Kidney epithelial cell (primary cell): Measurements from ENCODE around the gene B4GALT4. TPM values are rescaled to one million over a fixed set of nuclear protein-coding genes. Genes with fewer than 3 reads are reported as not detected.

Experiments
- DNase-seq: peaks from one replicate; pipeline ENCODE4 v3.0.0-alpha.2; 2010; ENCODE audit warnings: low read depth
- H3K27me3 ChIP-seq: 2 replicates; pipeline ENCODE4 v1.6.0; 2011; ENCODE audit warnings: low read length; ENCODE audit not compliant: control insufficient read depth, insufficient read depth
- H3K36me3 ChIP-seq: 2 replicates; pipeline ENCODE4 v1.5.1; 2011; ENCODE audit warnings: low read length; ENCODE audit not compliant: control insufficient read depth, insufficient read depth
- H3K4me3 ChIP-seq: 2 replicates; pipeline ENCODE4 v1.5.1; 2011; ENCODE audit warnings: low read depth, mild to moderate bottlenecking, control low read depth, low read length
- CTCF ChIP-seq: IDR thresholded peaks from 2 replicates; pipeline ENCODE4 v1.5.1; 2011; ENCODE audit warnings: mild to moderate bottlenecking, moderate library complexity, low read length, control low read depth, inconsistent platforms; ENCODE audit not compliant: insufficient read depth, poor library complexity, severe bottlenecking
- total RNA-seq: library from RNA; depleted of rRNA; stranded (reverse); fragments of >200 nt; gene quantifications from 2 replicates; pipeline ENCODE4 v1.2.3, GENCODE V29; 2015

Gene B4GALT4
- total RNA-seq, 1 donor from 2014 or later = 23.1 TPM

GRCh38 chr3:119219069-119219468, 21.6 kb downstream of the B4GALT4 start:
- Histone ChIP-seq H3K36me3 (peaks cover 6% of the 10 kb centered on the region), H3K27me3 (no peaks in the 10 kb centered on the region), H3K4me3 (no peak overlapping the region)
- no peak for DNase-seq
- TF ChIP-seq CTCF = no peak

- Histone ChIP-seq H3K36me3 (peaks cover 3% of the 10 kb centered on the region), H3K27me3 (no peaks in the 10 kb centered on the region), H3K4me3 (no peak overlapping the region)
- no peak for DNase-seq
- no peak for TF ChIP-seq CTCF
Observed at GRCh38 chr3:119211803-119212202, 28.9 kb downstream of the B4GALT4 start.

DNA sequence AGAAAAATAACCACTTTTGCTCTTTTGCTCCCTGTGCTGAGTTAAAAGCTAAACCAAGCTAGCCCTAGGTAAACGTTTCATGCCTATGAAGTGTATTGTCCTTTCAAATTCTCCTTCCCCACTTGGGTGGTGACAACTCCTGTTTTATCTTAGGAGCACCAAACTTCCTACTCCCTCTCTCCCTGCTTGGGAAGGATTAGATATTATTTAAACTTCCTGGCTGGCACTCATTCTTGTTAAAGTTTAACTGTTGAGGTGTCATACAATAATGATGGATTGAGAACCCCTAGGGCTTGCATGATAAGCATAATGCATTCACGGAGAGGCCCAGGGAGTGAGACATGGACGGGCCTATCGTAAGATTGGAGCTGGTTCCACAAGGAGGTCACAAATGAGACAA, 29.5 kb downstream of the B4GALT4 start:
- no peak overlapping the region for H3K4me3 ChIP-seq
- TF ChIP-seq CTCF = no peak
- no peak for DNase-seq
- peaks cover 3% of the 10 kb centered on the region for H3K36me3 ChIP-seq
- H3K27me3 ChIP-seq = no peaks in the 10 kb centered on the region

GRCh38 chr3:119207512-119207875, 33.2 kb downstream of the B4GALT4 start:
- Histone ChIP-seq H3K36me3 (peaks cover 2% of the 10 kb centered on the region), H3K4me3 (no peak overlapping the region), H3K27me3 (no peaks in the 10 kb centered on the region)
- DNase-seq = no peak
- no peak for TF ChIP-seq CTCF

DNA sequence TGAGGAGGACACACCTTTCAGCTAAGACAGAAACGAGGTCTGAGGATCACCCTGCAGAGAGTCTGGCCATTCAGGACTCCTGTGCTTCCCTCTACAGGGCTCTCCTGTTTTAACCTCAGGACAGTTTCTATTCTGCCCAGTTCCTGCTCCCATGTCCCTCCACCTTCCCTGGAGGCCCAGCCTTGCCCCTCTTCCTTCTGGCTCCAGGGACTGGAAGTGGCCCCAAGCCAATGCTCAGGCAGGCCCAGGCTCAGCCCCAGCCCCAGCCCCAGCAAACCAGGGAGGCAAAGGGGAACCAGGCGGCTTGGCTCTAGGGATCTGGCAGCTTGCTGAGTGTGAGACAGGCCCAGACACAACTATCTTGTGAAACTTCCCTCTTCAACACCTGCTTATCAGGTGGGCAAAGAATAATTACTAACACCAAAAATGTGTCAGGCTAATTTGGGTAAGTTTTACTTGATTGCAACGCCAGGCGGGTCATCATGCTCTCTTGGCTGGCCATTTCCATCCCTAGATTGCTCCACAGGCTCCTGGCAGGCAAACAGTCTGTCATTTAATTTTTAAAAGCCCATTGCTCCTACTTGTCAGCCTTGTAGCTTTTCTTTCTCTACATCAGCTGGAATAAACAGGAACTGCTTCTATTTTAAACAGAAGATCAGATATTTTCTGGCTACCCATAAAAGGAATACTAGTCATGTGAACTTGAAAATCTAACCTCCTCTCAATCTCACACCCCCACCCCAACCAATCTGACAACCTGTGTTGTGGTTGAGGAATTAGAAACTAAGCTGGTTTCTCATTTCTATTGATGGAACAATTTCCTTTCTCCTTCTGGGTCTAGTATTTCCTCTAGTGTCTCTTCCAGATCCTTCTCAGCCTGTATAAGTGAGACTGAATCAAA, 33.8 kb downstream of the B4GALT4 start:
- H3K4me3 ChIP-seq = no peak overlapping the region
- TF ChIP-seq CTCF = no peak
- H3K27me3 ChIP-seq = no peaks in the 10 kb centered on the region
- peaks cover 2% of the 10 kb centered on the region for H3K36me3 ChIP-seq
- DNase-seq = no peak

- H3K36me3 ChIP-seq = peaks cover 2% of the 10 kb centered on the region
- TF ChIP-seq CTCF = no peak
- DNase-seq = no peak
- no peaks in the 10 kb centered on the region for H3K27me3 ChIP-seq
- H3K4me3 ChIP-seq = no peak overlapping the region
Observed at GRCh38 chr3:119205685-119206084, 35.0 kb downstream of the B4GALT4 start.
